ENCODE results near the gene BRAF.
"Not testable (repeated sequence)": the region's sequence is repeated elsewhere in the genome, so short reads cannot be mapped to it uniquely, and the experiment has no call there.

Gene BRAF

DNA sequence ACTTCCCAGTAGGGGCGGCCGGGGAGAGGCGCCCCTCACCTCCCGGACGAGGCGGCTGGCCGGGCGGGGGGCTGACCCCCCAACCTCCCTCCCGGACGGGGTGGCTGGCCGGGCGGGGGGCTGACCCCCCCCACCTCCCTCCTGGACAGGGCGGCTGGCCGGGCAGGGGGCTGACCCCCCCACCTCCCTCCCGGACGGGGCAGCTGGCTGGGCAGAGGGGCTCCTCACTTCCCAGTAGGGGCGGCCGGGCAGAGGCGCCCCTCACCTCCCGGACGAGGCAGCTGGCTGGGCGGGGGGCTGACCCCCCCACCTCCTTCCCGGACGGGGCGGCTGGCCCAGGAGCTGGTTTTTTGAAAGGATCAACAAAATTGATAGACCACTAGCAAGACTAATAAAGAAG lies 161.6 kb downstream of the BRAF start:
- DNase-seq: not testable (repeated sequence)

DNA sequence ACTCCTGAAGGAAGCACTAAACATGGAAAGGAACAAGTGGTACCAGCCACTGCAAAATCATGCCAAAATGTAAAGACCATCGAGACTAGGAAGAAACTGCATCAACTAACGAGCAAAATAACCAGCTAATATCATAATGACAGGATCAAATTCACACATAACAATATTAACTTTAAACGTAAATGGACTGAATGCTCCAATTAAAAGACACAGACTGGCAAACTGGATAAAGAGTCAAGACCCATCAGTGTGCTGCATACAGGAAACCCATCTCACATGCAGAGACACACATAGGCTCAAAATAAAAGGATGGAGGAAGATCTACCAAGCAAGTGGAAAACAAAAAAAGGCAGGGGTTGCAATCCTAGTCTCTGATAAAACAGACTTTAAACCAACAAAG lies 163.4 kb downstream of the BRAF start:
- DNase-seq: not testable (repeated sequence)

DNA sequence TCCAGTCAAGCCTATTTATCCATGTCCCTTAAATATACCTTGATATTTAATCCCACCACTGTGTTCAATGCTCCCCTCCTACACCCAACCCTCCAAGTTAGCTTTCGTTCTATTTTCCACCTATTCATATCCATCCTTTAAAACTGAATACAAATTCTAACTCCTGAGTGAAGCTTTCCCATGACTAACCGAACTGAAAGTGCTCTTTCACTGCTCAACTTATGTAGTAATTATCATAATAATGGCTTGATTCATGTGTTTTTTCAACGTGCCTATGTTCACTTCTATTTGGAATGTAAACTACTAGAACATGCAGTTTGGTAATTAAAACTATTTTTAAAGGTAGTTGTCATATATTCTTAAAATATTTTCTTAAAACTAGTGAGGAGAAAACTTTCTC lies 170.2 kb downstream of the BRAF start:
- no peak for DNase-seq

DNA sequence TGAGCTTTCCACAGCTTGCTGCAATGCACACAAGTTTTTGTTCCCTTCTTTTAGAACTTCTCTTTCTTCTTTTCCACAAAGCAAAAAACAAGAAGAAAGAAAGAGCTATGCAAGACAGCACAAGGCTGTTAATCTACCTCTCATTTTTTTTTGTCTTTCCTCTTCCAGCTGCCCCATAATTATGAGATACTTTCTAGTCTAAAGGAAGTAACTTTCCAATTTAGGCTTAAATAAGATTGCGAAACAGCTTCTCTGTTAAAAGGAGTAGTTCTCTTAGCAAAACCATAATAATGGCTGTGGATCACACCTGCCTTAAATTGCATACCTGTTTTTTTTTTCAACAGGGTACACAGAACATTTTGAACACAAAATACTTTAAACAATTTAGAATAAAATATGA lies 172.2 kb downstream of the BRAF start:
- DNase-seq: no peak

DNA sequence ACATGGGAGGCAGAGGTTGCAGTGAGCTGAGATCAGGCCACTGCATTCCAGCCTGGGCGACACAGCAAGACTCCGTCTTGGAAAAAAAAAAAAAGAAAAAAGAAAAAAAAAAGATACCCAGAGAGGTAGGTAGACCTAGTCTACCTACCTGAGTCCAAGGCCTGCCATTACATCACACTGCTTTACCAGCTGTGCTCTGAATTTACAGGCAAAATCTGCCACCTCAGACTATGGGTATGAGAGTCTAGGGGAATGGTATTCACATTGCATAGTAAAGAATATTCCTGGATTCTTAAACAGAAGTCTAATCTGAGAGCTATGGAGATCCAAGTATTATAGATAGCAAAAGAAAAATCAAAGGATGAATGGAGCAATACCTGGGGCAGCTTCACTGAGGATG lies 178.0 kb downstream of the BRAF start:
- DNase-seq: no peak

DNA sequence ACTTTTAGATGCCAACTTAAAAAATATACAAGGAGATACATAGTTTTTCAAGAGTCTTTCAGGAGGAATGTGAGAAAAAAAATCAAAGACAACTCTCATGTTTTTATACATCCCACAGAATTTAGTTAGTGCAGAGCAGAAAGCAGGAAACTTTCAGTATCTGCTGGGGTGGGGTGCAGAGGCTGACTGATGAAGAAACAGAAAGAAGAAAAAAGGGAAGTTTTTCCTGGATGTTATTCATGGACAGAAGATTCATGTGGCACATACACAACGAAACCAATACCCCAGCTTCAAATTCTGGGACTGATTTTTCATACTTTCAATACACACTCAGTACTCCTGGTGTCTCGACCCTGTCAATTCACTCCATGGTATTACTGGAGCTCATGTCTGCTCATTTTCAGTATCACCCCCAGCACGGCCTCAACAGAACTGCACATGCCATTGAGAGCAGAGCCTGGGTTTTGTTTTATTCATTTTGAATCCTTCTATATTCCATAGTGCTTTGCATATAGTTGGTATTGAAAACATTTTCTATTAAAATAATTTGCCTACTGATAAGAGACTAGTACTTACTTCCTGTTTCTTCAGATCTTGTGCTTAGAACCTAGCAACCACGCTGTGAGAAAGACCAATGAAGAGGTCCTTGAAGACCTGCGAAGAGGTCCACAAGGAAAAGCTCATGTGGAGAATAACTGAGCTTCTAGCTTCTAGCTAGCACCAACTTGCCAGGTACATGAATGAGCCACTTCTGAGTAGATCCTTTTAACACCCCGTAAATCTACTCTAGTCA lies 179.3 kb downstream of the BRAF start:
- DNase-seq: no peak

DNA sequence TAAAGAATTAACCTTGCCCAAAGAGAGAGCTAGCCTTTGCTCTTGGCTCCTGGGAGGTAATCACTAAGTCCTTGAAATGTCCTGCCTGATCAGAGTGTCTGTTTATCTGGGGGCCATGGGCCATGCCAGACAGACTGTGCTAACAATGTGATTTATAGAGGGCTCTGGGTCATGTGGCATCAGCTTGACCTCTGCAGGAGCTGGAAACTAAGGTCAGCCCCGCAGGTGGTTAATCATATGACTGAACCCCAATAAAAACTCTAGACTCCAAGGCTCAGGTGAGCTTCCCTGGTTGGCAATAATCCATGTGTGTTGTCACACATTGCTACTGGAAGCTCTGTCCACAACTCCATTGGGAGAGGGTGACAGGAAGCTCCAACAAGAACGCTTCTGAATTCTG lies 180.7 kb downstream of the BRAF start:
- no peak for DNase-seq

DNA sequence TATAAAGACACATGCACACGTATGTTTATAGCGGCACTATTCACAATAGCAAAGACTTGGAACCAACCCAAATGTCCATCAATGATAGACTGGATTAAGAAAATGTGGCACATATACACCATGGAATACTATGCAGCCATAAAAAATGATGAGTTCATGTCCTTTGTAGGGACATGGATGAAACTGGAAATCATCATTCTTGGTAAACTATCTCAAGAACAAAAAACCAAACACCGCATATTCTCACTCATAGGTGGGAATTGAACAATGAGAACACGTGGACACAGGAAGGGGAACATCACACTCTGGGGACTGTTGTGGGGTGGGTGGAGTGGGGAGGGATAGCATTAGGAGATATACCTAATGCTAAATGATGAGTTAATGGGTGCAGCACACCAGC lies 181.5 kb downstream of the BRAF start:
- not testable (repeated sequence) for DNase-seq

DNA sequence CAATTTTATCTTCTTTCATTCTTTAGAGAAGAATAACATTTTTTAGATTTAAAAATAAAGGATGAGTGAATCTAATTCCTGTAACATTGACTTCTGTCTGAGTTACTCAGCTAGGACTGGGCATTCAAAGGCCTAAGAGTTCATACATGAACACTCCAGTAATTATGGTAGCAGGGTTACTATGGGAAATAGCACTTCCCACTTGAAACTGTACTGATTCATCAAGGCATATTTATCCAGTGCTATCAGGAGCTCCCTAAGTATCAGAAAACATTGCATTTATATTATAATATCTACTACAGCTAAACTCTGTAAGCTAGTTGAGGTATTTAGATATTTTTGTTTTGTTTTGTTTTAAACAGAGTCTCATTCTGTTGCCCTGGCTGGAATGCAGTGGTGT lies 186.4 kb downstream of the BRAF start:
- no peak for DNase-seq

DNA sequence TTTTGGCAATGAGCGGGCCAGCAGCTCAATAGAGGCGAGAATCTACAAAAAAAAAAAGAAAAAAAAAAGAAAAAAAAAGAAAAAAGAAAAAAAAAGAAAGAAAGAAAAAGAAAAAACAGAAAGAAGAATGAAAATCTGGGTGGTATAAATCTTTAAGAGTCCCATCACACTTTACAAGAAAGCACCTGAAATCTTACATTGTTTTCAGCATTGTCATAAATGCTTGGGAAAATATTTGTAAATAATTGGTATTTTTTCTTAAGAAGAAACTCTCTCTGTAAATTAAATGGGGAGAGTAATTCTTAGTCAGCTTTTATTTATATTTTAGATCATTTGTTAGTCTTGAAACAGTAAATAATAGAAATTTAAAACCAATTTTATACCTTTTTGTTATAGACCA lies 190.0 kb downstream of the BRAF start:
- DNase-seq: no peak

DNA sequence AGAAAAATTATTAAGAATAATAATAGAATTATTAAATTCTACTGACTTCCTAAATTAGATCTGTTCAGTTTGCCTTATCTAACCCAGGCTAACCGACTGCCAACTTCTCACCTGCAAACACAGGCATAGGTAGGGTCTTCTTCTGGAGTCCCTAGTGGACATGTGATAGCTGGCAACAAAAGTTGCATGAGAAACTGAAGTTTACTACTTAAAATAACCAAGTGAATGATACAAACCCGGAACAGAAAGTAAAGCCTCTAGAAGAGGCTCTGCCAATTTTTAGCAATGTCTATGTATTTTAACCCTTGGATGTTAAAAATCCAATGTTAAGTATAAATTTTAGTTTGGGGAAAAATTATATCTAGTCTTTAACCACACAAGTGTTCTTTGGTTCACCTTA lies 190.6 kb downstream of the BRAF start:
- DNase-seq: no peak

DNA sequence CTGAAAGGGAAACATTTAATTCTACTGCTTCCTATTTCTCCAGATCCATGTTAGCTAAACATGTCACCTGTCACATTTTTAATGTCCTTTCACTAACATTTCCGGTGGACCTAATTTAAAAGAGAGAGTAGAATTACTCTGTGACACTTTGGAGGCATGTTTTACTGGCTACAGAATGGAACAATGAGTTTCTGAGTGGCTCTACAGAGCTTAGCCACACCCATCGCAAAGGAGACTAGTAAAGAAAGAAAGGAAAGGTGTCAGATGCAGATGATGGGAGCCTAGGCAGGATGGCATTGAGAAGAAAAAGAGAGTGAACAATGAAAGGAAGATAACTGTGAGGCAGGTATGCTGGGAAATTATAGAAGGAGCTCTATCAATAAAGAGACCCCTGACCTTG lies 192.3 kb downstream of the BRAF start:
- DNase-seq: no peak

DNA sequence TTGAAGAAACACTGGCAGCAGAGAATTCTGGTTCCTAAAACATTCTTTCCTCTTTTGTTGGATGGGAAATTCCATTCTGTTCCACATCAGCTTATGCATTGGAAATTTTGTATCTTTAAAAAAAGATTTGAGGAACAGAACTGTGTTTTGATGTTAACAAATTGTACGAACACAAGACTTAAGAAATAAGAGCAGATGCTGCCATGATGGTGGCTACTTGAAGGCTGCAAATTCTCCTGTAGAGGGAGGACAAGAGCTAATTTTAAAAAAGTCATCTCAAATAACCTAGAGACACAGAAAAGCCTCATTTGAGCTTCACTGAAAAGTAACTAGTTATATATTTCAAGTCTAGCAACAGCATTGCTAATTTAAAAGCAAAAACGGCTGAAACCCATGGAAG lies 198.4 kb downstream of the BRAF start:
- no peak for DNase-seq

DNA sequence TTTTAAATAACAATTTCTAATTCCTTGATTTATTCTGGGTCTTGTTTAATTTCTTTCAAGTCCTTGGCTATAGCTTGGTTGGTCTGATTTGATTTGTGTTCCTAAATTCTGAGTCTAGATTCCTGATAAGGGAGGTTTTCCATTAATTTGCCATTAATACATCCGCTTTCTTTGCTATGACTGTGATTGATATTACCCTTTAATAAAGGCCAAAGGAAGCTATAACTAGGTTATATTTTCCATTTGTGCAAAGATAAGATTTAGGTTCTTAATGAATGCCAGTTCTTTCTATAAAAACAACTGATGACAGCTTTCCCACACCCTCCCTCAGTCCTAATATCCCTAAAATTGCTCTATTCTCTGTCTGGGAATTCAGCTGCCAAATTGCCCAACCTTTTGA lies 200.0 kb downstream of the BRAF start:
- no peak for DNase-seq

DNA sequence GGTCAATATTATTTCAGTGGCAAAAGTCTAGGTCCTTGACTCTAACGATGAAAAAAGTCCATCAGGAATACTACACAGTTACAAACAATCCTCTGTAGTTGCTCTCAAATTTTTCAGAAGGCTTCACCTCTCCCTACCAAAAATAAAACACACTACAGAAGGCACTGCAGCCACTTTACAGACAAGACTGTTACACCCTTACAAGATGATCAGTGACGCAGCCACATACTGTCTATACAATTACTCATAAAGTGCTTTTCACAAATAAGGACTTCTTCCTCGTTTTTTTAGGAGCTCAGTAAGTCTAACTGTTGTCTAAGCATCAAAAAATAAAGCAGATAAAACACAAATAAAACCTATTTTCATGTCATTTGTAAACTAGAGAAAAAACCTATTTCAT lies 201.2 kb downstream of the BRAF start:
- DNase-seq: no peak

DNA sequence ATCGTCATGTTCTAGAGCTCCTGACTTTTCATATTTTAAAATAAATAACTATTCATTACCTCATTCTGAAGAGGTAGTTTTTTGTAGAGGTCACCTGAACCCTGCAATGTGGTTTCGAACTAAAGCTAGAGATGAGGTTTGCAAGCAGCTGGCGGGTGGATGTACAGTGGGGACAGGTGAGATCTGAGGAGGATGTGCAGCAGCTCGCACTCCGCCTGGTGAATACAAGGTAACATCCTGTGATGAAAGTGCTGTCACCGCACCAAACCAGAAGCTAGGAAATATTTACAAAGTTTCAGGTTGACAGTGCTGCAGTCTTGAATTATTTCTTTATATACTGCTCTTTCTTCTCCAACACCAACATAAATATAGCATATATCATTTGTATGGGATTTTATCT lies 201.7 kb downstream of the BRAF start:
- DNase-seq: no peak

DNA sequence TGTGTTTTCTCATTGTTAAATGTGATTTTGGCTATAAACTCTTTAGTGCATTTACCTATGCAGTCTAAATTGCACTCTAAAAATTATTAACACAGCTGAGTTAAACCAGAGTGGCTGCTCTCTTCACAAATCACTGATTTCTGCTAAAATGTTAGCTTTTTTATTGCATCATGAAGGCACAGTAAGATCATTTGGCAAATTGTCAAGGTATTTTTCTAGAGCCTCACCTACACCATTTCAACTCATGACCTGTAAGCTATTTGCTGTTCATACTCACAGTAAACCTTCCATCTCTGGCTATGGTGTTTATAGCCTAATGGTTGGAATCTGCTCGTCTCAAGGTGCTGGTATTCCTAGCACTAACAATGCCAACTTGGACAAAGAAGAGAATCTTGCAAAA lies 202.5 kb downstream of the BRAF start:
- DNase-seq: no peak

DNA sequence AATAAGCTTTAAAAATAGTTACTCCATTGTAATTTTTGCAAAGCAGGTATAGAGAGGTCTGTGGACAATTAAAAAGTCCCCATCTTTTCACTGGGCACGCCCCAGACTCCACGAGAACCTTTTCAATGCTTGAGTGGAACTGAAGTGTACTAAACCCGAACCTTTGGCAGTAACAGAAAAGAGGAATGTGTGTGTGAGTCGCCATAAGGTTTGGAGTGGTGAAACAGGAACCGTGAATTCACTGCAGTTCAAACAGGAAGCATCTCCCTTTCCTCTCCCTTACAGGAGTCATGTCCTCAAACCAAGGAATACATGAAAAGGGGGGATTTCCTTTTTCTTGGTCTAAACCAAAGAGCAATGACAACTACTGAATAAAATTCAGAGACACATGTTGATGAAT lies 205.0 kb downstream of the BRAF start:
- DNase-seq: no peak

DNA sequence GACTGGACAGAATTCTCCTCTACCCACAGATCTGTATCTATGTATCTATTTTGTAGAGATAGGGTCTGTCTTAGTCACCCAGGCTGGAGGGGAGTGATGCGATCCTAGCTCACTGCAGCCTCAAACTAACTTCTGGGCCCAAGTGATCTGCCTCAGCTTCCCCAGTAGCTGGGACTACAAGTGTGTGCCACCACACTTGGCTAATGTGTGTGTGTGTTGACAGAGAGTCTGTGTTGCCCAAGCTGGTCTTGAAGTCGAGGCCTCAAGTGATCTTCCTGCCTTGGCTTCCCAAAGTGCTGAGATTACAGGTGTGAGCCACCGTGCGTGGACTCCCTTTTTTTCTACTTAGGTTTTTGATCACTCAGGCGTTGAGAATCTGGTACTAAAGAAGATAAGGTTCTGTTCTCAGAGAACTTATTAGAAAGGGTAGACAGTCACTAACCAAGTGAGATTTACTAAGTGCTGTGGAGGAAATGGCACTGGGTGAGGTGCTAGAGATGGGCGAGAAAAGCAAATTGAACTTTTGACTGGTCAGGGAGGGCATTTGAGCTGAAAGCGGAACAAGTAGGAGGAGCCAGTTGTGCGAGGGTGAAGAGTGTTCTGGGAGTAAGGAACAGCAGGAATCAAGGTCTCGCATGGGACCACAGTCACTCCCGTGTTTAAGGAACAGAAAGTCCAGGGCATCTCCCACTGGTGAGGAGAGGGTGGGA lies 210.2 kb downstream of the BRAF start:
- DNase-seq: no peak

DNA sequence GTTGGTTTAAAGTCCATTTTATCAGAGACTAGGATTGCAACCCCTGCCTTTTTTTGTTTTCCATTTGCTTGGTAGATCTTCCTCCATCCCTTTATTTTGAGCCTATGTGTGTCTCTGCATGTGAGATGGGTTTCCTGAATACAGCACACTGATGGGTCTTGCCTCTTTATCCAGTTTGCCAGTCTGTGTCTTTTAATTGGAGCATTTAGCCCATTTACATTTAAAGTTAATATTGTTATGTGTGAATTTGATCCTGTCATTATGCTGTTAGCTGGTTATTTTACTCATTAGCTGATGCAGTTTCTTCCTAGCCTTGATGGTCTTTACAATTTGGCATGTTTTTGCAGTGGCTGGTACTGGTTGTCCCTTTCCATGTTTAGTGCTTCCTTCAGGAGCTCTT lies 212.3 kb downstream of the BRAF start:
- DNase-seq: not testable (repeated sequence)

DNA sequence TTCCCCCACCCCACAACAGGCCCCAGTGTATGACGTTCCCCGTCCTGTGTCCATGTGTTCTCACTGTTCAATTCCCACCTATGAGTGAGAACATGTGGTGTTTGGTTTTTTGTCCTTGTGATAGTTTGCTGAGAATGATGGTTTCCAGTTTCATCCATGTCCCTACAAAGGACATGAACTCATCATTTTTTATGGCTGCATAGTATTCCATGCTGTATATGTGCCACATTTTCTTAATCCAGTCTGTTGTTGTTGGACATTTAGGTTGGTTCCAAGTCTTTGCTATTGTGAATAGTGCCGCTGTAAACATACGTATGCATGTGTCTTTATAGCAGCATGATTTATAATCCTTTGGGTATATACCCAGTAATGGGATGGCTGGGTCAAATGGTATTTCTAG lies 216.0 kb downstream of the BRAF start:
- not testable (repeated sequence) for DNase-seq

DNA sequence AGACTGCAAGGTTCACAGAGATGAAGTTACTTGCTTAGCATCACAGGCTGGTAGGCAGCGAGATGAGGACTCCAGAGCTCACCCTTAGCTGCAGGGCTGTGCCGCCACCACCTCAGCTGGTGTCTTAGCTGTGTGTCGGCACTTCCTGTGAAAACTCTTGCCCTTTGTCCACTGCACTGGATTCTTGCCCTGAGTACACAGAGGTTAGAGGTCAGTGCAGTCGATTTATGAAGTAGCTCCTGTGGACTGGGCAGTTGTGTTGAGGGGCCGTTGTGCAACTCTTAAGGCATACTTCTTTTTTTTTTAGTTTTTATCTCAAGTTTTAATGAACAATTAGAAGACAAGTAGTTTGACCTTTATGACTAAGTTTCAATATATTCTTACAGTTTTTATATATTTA lies 217.6 kb downstream of the BRAF start:
- no peak for DNase-seq

DNA sequence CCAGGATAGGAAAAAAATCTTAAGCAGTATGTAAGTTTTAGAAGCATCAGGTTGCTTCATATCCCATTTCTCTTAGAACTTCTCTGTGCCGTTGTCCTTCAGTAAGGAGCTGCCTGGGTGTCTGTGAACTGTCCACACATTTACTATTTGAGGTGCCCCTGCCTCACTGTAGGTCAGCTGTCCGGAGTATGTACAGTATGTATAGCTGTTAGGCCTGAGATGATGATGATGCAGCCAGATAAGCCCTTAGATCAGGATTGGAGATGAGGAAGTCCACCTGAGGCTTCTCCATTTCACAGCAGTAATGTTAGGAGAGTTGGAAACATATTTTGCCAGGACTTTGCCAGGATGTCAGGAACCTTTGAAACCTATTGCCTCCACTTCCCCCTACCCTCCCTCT lies 220.5 kb downstream of the BRAF start:
- DNase-seq: no peak

DNA sequence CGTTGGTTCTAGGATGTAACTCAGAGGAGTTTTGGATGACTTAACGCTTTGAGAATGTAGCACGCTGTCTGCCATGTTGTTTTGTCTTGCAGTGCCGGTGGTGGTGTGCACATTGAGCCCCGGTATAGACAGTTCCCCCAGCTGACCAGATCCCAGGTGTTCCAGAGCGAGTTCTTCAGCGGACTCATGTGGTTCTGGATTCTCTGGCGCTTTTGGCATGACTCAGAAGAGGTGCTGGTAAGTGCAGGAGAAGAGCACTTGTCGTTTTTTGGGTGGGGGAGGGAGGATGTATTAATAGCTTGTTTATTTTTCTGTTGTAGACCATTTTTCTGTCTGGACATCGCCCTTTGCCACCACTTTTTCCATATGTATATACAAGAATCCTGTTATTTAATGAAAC lies 222.0 kb downstream of the BRAF start:
- no peak for DNase-seq

DNA sequence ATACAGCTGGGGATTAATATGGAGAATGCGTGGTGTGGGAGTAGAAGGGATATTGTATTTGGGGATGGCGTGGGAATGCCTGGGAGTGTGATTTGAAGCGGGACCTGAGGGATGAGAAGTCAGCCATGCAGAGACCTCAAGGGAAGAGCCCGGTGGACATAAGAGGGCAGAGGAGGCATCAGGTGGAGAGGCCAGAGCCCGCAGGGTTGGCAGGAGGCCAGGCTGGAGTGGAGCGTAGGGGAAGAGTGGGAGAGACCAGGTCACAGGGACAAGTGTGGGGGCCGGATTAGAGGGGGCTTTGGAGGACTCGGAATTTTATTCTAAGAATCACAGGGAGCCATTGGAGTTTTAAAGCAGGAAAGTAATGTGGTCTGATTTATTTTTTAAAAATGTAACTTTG lies 226.3 kb downstream of the BRAF start:
- no peak for DNase-seq
